ENCODE data around the gene DHRS1.
A peak's percentile ranks its signal among the peaks of the same experiment; 100 is the strongest.

The DHRS1 gene

GRCh38 chr14:24327303-24327702 is 27.7 kb upstream of the DHRS1 start:
- DNase-seq: no peak

DNA sequence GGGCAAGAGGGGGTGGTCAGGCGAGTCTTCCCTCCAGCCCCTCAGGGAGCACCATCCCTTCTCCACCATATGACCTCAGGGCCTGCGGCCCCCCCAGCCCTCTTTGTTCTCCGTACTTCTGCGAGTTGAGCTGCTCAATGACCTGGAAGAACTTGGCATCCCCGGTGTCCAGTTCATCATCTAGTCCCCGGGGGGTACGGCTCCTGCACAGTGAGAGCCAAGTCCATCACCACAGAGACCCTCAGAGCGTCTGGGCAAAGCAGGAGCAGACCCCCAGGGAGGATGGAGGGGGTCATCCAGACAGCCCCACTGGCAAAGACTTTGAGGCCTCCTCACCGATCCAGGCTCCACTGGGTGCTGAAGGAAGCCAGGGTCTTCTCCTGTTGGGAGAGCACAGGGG is 26.4 kb upstream of the DHRS1 start:
- DNase-seq: no peak

- DNase-seq: no peak
Measured at GRCh38 chr14:24325041-24325530, 25.5 kb upstream of the DHRS1 start.

- DNase-seq: no peak
Measured at GRCh38 chr14:24324024-24324423, 24.4 kb upstream of the DHRS1 start.

DNA sequence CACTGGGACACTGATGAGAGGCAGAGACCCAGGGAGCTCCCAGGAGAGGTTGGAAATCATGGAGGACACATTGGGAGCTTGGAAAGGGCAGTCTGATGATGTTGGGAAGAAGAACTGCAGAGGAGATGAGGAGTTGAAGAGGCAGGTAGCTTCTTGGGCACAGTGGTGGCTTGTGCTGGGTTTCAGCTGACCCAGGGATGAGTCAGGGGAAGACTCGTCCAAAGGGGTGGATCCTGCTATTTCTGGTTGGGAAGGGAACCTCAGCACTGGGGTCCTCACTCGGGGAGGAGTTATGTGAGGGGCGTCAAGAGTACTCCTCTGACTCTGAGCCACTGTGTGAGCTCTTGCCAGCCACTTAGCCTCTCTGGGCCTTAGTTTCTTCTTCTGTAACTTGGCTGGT is 23.8 kb upstream of the DHRS1 start:
- no peak for DNase-seq

GRCh38 chr14:24322672-24323071 is 23.1 kb upstream of the DHRS1 start:
- no peak for DNase-seq

DNA sequence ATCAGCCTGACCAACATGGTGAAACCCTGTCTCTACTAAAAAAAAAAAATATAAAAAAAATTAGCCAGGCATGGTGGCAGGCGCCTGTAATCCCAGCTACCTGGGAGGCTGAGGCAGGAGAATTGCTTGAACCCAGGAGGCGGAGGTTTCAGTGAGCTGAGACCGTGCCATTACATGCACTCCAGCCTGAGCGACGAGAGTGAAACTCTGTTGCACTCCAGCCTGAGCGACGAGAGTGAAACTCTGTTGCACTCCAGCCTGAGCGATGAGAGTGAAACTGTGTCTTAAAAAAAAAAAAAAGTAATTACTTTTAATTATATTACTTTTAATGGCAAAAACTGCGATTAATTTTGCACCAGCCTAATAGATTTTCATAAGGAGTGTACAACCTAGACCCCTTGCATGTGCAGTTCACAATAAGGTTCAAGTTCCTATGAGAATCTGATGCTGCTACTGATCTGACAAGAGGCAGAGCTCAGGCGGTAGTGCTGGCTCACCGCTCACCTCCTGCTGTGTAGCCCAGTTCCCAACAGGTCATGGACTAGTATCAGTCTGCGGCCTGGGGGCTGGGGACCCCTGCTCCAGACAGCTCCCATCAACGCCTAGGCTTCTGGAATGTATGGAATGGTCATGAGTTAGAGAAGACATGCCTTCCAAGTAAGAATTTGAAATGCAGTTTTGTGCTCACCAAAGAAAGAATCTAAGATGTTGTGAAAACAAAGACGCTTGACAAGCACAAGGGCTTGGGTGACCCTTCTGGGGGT is 21.8 kb upstream of the DHRS1 start:
- DNase-seq: no peak

GRCh38 chr14:24317141-24317928 is 17.8 kb upstream of the DHRS1 start:
- no peak for DNase-seq

GRCh38 chr14:24316597-24316950 is 17.0 kb upstream of the DHRS1 start:
- DNase-seq: no peak

DNA sequence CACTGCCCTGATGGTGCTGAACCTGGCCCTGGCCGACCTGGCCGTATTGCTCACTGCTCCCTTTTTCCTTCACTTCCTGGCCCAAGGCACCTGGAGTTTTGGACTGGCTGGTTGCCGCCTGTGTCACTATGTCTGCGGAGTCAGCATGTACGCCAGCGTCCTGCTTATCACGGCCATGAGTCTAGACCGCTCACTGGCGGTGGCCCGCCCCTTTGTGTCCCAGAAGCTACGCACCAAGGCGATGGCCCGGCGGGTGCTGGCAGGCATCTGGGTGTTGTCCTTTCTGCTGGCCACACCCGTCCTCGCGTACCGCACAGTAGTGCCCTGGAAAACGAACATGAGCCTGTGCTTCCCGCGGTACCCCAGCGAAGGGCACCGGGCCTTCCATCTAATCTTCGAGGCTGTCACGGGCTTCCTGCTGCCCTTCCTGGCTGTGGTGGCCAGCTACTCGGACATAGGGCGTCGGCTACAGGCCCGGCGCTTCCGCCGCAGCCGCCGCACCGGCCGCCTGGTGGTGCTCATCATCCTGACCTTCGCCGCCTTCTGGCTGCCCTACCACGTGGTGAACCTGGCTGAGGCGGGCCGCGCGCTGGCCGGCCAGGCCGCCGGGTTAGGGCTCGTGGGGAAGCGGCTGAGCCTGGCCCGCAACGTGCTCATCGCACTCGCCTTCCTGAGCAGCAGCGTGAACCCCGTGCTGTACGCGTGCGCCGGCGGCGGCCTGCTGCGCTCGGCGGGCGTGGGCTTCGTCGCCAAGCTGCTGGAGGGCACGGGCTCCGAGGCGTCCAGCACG is 16.4 kb upstream of the DHRS1 start:
- no peak for DNase-seq

GRCh38 chr14:24315243-24315806 is 15.7 kb upstream of the DHRS1 start:
- no peak for DNase-seq

DNA sequence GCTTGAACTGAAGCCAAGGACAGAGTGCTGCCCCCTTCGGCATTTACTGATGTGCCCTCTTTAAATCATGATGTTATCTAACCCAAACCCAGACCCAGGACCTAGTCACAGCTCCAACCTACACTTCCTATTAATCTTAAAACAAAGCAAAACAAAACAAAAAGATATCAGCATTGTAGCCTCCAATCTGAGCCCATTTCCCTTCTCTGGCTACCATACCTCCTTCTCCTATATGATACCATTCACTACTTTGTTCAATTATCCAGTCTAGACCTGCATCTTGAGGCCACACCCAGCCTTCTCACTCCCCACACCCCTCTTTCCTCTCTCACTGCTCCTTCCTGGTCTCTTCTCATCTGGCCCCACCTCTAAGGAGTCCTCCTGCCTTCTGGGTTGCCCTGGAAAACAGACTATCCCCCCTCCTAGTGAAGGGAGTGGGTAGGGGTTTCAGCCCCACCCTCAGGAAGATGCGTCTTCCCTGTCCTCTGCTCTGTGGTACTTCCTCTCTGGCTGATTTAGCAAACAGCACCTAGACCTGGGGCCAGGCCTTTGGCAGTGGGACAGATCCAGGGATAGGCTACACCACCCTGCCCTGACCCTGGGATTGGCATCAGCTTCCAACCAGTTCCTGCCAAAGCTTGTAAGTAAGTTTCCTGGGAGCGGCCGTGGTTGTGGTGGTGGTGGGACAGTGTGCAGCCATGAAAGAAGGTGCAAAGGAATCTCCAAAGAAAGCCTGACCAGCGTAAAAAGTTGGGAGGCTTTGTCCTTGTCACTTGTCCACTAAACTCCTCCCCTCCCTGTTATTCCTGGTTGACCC is 15.0 kb upstream of the DHRS1 start:
- DNase-seq: no peak

GRCh38 chr14:24313913-24314312 is 14.3 kb upstream of the DHRS1 start:
- no peak for DNase-seq

GRCh38 chr14:24312736-24313507 is 13.3 kb upstream of the DHRS1 start:
- DNase-seq: no peak

DNA sequence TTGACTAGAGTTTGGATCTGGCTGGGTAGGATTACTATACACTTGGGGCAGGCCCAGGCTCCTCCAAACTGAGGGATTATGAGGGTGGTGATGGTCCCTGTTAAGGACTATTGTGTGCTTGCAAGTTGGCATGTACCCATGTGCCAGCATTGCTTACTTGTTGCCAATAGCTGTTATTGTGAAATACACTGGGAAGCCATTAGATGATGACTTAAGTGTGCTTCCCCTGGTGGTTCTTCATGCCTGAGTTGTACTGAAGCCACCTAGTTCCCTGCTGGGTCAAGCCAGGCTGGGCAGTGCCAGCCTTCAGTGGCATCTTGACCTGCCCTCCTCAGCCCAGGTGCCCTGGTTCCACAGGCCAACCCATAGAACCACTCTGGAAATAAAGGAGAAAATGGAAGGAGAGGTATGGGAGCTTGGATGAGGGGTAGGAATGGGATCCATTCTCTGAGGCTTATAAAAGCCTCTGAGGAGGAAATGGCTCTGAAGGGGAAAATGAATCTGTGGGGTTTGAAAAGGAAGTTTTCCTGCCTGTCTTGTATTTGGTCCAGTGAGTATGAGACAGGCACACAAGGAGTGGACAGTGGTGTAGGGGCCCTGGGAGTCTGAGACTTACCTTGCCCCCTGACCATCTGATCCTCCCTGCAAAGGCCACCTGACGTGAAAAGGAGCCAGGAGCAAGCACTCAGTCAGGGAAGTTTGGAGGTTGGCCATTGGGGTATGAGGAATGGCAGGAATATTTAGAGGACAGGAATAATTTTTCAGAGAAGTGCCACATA is 12.4 kb upstream of the DHRS1 start:
- DNase-seq: no peak

GRCh38 chr14:24310646-24311604 is 11.3 kb upstream of the DHRS1 start, which contains the start of gene LTB4R:
Gene LTB4R (plus strand): TSS chr14:24311502. CDS start chr14:24315652, 4,150 bp downstream.
- DNase-seq: peak; percentile 5

- no peak for DNase-seq
Measured at GRCh38 chr14:24310265-24310645, 10.7 kb upstream of the DHRS1 start.

GRCh38 chr14:24309538-24310264 is 10.1 kb upstream of the DHRS1 start, which contains the start of gene LTB4R2:
Gene LTB4R2 (plus strand): TSS chr14:24310140. CDS start chr14:24310665, 525 bp downstream.
- DNase-seq: no peak

Measured in kidney glomerular epithelial cell (primary cell).